SK-N-DZ (cell line): ENCODE results near the gene CYP11A1.
"Not testable (repeated sequence)": the region's sequence is repeated elsewhere in the genome, so short reads cannot be mapped to it uniquely, and the experiment has no call there.

Source experiments
- DNase-seq: peaks from one replicate; pipeline ENCODE4 v3.0.0-alpha.2; 2015; ENCODE audit warnings: low spot score

CYP11A1 gene

GRCh38 chr15:74374648-74375302 lies 7.3 kb upstream of the CYP11A1 start:
- no peak for DNase-seq

DNA sequence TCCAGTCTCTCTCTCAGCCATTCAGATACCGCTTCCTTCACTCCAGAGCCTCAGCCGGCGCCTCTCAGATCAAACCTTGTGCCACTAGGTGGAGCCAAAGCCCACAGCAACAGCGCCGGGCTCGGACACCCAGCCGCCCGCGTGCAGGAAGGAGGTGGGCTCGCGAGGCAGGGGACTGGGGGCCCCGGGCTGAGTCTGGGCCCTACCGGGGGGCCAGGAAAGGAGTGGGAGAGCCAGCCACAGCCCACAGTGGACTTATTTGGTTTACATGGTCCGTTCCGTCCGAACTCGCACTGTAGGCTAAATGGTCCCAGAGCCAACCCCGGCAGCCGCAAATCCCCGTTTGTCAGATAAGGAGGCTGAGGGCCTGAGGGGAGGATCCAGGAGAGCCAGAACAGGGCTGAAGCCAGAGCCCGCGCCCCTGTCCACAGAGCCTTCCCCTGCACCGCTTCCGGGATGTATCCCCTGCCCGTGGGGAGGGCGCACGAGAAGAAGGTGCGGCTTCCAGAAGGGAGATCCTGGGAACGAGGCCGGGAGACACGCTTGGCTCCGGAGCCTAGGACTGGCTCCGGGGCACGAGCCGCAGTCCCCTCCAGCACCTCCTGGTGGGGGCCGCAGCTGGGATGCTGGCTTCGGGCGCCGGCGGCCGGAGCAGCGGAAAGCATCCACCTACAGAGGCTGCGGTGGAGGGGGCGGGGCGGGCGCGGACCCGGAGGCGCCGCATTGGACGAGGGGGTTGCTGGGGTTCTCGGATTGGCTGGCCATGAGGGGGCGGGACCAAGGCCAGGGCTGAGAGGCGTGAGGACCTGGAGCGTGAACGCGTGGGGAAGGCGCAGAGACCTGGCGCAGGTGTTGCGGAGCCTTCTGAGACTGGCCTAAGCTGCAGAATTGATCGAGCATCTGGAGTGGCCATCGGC lies 6.5 kb upstream of the CYP11A1 start:
- DNase-seq = peak; percentile 88

DNA sequence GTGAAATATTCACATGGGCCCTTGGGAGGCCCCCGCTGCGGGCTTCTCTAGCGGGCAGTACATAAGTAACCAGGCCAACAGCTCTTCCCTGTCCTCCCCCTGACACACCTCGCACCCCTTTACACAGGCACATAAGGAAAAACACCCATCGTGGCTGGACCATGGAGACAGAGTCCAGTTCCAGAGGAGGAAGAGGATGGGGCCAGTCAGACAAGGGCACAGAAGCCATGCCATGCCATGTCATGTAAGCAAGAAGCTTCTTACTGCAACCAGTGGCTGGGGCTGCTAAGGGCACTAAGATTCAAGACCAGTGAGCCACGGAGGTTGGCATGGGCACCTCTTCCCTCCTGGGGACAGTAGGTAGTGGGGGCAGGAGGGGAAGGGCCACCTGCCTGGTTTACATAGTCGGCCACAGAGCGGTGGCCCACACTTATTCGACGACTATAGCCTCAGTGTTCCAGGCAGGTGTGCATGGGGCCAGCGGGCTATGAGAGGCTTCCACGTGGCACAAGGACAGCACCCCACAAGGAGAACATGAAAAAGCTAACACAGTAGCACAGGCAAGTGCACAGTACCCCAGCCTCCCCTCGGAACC lies 5.7 kb upstream of the CYP11A1 start:
- no peak for DNase-seq

GRCh38 chr15:74370471-74370870 lies 3.0 kb upstream of the CYP11A1 start:
- no peak for DNase-seq

- DNase-seq = no peak
These were observed 2.3 kb upstream of the CYP11A1 start for GRCh38 chr15:74369756-74370155.

DNA sequence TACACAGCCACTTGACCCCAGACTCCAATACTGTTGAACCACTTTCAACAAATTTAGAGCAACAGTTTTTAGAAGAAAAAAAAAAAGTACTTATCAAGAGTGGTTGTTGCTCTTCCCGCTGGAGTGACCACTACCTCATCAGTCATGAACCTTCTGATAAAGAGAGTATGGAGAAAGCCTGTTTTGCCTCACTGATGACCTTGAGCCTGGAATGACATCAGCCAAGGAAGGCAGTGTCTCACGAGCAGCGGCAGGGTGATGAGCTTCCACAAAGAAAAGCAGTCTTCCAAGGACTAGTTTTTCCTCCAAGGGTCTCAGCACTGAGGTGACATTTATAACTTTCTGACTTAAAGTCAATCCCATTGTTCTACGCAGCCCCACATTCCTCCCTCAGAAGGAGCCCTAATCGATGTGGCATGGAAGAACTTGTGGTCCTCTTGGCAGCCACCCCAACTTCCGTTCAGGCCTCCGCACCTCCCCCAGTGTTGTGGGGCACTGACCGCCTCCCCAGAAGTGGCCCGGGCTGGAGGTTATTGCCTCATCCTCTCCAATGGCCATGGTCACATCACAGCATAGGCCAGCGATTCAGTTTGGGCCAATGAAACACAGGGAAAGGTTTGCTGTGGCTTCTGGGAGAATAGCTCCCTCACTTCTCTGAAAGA lies 1.8 kb upstream of the CYP11A1 start:
- no peak for DNase-seq

GRCh38 chr15:74368121-74368520 lies 675 bp upstream of the CYP11A1 start:
- DNase-seq = no peak

DNA sequence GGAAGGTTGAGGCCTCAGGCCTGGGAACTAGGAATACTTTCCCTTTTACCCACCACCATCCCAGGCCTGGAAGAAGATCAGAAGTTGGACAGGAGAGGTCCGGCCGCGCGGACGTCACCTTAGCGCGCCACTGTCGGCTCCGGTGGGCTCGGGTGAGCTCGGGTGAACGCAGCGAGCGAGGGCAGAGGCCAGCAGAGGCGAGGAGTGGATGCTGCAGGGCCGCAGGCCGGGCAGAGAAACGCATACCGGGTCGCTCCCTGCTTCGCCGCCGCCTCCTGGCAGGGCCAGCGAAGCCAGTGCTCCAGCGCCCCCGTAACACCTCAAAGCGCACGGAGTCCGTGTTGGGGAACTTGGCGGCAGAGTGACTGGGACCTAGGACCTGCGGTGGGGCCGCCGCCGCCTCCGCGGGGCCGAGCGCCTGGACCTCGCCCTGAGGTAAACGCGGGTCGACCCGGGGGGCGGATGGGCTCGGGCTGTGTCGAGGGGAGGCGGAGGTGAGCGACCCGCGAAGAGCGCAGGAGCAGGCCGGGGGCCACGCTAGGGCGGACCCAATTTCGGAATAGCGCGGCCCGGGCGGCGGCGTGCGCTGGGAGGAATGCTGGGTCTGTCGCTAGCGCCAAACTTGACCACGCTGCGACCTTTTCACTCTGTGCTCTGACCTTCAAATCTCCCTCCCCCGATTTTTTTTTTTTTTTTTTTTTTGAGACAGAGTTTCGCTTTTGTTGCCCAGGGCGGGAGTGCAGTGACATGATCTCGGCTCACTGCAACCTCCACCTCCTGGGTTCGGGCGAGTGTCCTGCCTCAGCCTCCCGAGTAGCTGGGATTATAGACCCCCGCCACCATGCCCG lies 1.6 kb downstream of the CYP11A1 start:
- DNase-seq = no peak

- no peak for DNase-seq
These were observed 2.4 kb downstream of the CYP11A1 start for GRCh38 chr15:74364936-74365597.

DNA sequence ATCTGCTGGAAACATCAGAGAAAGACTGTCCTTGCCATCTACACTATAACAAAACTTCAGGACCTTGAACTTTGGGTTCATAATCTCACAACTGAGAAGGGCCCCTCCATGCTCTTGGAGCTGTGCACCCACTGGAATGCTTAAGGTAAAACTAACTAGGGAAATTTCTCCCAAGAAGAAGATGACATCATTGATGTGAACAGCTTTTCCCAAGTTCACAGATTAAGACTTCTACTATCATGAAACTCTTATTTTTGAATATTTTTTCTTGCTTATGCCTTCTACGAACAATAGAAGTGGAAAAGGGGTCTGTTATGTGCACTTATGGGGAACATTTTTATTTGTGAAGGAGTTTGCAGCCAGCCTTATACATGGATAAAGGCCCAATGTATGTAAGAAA lies 5.0 kb downstream of the CYP11A1 start:
- DNase-seq = no peak

DNA sequence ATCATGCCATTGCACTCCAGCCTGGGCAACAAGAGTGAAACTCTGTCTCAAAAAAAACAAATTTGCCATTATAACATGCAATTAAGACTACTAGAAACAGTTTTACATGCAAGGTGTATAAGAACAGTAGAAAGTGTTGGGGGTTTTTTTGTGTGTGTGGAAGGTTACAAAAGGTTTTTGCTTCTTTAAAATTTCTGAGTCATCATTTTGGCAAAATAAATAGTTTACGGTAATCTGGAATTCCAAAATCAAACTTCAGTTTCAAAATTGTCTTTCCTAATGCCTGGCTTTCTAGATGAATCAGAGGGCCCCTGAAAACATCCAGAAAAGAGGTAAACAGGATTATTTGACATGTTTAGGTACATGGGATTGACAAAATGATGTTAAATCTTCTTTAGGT lies 6.6 kb downstream of the CYP11A1 start:
- not testable (repeated sequence) for DNase-seq

DNA sequence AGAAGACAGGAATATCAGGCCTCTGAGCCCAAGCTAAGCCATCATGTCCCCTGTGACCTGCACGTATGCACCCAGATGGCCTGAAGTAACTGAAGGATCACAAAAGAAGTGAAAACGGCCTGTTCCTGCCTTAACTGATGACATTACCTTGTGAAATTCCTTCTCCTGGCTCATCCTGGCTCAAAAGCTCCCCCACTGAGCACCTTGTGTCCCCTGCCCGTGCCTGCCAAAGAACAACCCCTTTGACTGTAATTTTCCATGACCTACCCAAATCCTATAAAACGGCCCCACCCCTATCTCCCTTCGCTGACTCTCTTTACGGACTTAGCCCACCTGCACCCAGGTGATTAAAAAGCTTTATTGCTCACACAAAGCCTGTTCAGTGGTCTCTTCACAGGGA lies 8.1 kb downstream of the CYP11A1 start:
- not testable (repeated sequence) for DNase-seq

- DNase-seq = not testable (repeated sequence)
These were observed 9.9 kb downstream of the CYP11A1 start for GRCh38 chr15:74357514-74357913.

DNA sequence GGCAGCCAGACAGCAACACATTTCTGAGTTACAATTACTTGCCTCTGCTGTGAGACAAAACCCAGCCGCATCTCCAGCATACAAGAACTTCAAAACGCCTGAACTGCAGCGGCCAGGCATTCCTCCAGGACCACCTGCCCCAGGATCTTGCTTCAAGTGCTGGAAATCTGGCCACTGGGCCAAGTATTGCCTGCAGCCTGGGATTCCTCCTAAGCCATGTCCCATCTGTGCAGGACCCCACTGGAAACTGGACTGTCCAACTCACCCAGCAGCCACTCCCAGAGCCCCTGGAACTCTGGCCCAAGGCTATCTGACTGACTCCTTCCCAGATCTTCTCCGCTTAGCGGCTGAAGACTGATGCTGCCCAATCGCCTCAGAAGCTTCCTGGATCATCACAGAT lies 11.4 kb downstream of the CYP11A1 start:
- not testable (repeated sequence) for DNase-seq

GRCh38 chr15:74353992-74354391 lies 13.5 kb downstream of the CYP11A1 start:
- not testable (repeated sequence) for DNase-seq

DNA sequence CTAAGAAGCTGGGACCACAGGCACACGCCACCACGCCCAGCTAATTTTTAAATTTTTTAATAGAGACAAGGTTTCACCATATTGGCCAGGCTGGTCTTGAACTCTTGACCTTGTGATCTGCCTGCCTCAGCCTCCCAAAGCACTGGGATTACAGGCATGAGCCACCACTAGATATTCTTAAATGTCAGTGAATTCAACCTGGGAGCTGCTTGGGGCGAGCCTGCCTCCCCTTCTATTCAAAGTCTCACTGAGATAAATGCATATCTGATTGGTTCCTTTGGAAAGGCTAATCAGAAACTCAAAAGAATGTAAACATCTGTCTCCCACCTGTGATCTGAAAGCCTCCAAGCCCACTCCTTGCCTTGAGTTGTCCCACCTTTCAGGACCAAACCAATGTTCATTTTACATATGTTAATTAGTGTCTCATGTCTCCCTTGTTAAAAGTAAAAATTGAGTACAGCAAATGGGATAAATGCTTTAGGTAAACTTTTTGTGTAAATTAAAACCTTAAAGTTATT lies 15.0 kb downstream of the CYP11A1 start:
- no peak for DNase-seq

DNA sequence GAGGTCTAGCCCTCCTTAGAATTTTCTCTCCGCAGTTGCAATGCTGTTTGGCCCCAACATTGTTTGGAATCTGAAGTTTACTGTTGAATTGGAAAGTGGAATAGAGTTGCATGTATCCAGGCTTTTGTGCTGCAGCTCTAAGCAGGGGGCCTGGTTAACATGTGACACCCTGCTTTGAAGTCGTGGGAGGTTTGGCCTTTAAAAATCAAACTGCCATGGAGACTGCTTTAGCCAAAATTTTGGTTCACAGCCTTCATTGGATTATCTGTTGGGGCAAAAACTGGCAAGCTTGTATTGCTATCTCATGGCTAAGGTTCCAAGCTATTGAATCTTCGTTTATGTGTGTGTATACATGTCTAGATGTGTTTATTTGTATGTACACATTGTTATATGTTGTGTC lies 15.8 kb downstream of the CYP11A1 start:
- DNase-seq = no peak

- no peak for DNase-seq
These were observed 16.9 kb downstream of the CYP11A1 start for GRCh38 chr15:74350295-74351275.

DNA sequence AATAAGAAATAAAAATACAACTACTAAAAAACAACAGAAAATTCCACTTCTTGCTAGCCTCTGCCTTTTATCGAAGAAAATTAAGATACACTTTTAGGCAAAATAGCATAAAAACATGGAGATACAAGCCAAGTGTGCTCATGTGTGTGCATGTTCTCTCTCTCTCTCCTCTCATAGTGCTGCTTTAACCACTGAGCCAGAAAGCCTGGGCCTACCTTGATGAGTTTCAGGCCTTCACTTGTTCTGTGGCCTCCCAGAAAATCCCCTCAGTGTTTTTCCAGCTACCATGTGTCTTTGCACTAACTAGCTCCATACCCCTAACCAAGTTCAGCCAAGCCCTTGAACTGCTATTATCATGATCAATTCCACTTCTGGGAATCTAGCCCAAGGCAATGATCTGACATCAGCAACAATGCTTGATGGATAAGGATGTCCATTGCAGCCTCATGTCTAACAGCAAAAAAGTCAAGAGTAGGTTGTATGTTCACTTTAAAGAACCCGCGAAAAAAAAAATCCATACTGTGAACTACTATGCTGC lies 18.1 kb downstream of the CYP11A1 start:
- DNase-seq = no peak
